PFSK-1 (cell line): ENCODE results near the gene BRINP2.

Experiments used
- FOXP2 ChIP-seq: optimal IDR thresholded peaks from 2 replicates; pipeline ENCODE3; 2011; ENCODE audit warnings: borderline replicate concordance, control low read depth, inconsistent platforms; ENCODE audit not compliant: insufficient read depth; ENCODE audit errors: extremely low read length, extremely low read depth
- POLR2AphosphoS5 ChIP-seq: IDR thresholded peaks from 2 replicates; pipeline ENCODE4 v1.6.1; 2012; ENCODE audit warnings: low read depth, mild to moderate bottlenecking, control low read depth, low read length, moderate library complexity
- SIN3A ChIP-seq: IDR thresholded peaks from 2 replicates; pipeline ENCODE4 v1.6.1; 2012; ENCODE audit warnings: mild to moderate bottlenecking, low read length, moderate library complexity, borderline replicate concordance; ENCODE audit not compliant: insufficient read depth
- TAF1 ChIP-seq: IDR thresholded peaks from 2 replicates; pipeline ENCODE4 v1.6.1; 2012; ENCODE audit warnings: low read length, control low read depth, borderline replicate concordance; ENCODE audit not compliant: insufficient read depth
- TF ChIP-seq, protein P1 (sequence below), 2 experiments: IDR thresholded peaks; 2 replicates each; pipeline versions ENCODE4 v1.6.1 to v1.8.0; 2011 to 2012; ENCODE audit warnings: low read depth in 2 of 2, low read length in 2 of 2, control low read depth in 1 of 2, inconsistent platforms in 1 of 2, mild to moderate bottlenecking in 1 of 2, moderate library complexity in 1 of 2; ENCODE audit not compliant: insufficient read depth in 1 of 2

Gene BRINP2

DNA sequence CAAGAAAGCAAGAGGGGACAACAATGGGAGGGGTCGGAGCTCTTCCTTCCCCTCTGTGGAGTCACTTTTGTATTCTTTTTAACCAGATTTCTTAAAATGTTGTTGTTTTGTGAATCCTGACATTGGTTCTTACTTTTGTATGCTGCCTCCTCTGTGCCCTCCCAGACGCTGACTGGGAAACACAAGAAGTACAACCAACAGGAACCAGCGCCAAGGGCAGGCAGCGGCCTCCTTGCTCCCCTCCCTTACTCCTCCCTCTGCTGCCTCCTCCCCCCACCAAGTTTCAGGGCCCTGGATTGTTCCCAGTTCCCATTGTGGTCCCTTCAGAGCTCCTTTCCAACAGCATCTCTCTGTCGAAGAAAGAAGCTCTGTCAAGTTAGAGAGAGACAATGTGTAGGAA, 111.1 kb downstream of the BRINP2 start:
- TF ChIP-seq SIN3A, result no peak
- TF ChIP-seq POLR2AphosphoS5, result no peak
- no peak for TF ChIP-seq FOXP2
- TF ChIP-seq, protein P1, sequence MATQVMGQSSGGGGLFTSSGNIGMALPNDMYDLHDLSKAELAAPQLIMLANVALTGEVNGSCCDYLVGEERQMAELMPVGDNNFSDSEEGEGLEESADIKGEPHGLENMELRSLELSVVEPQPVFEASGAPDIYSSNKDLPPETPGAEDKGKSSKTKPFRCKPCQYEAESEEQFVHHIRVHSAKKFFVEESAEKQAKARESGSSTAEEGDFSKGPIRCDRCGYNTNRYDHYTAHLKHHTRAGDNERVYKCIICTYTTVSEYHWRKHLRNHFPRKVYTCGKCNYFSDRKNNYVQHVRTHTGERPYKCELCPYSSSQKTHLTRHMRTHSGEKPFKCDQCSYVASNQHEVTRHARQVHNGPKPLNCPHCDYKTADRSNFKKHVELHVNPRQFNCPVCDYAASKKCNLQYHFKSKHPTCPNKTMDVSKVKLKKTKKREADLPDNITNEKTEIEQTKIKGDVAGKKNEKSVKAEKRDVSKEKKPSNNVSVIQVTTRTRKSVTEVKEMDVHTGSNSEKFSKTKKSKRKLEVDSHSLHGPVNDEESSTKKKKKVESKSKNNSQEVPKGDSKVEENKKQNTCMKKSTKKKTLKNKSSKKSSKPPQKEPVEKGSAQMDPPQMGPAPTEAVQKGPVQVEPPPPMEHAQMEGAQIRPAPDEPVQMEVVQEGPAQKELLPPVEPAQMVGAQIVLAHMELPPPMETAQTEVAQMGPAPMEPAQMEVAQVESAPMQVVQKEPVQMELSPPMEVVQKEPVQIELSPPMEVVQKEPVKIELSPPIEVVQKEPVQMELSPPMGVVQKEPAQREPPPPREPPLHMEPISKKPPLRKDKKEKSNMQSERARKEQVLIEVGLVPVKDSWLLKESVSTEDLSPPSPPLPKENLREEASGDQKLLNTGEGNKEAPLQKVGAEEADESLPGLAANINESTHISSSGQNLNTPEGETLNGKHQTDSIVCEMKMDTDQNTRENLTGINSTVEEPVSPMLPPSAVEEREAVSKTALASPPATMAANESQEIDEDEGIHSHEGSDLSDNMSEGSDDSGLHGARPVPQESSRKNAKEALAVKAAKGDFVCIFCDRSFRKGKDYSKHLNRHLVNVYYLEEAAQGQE (IDR thresholded peaks at IDR 0.05; ENCODE audit: insufficient read depth in 1 of 2, low read depth in 2 of 2, low read length in 2 of 2), result no peak
- no peak for TF ChIP-seq TAF1

DNA sequence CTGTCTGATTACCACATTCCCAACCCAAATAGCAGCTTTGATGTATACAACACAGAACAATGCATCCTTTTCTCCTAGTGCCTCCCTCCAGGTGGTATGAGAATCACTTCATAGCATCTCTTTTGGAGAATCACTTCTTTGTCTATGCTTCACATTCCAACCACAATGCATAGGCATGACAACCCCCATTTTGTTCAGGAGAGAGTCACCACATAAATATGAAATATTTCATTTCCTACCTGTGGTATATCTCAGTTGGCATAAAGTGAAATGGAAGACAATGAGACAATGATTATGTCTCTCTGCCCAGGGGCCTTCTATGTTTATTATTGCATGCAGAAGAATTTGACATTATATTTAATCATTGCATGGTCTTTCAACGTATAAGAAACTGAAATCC, 112.2 kb downstream of the BRINP2 start:
- TF ChIP-seq FOXP2 (no peak), TAF1 (no peak), POLR2AphosphoS5 (no peak), SIN3A (no peak)
- TF ChIP-seq, protein P1 (IDR thresholded peaks at IDR 0.05; ENCODE audit: insufficient read depth in 1 of 2, low read depth in 2 of 2, low read length in 2 of 2), result no peak

DNA sequence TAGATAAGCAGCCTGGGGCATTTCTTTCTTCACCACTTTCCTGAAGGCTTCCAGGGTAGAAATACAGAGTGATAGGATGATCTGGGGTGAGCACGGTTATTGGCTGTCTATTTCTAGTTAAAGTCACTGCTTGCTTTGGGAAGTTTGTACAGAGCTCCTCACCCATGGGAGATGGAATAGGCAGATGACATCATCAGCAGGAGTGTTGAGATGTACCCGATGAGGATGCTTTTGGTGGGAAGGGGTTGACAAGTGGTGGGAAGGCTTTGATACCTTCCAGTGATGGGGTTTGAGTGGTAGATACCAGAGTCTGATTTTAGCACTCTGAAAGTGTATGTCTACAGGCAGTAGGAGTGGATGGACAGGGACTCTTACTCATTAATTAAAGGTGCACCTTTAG, 112.6 kb downstream of the BRINP2 start:
- no peak for TF ChIP-seq SIN3A
- no peak for TF ChIP-seq FOXP2
- TF ChIP-seq, protein P1 (IDR thresholded peaks at IDR 0.05; ENCODE audit: insufficient read depth in 1 of 2, low read depth in 2 of 2, low read length in 2 of 2), result no peak
- no peak for TF ChIP-seq POLR2AphosphoS5
- no peak for TF ChIP-seq TAF1

DNA sequence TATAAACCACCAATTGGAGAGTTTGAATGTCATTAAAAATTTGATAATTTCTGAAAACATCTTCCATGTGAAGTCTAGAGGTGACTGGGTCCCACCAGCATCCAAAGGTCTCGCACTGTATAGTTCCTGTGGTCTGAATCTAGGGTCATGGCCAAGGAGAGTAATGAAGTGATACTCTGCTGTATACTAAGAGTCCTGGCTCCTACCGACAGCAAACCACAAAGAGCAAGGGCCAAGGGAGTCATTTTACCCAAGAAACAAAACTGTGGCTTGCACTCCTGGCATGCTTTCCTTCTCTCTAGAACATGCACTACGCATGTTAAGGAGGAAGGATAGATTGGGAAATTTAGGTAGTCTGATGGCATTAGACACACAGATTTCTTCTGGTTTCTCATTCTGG, 115.6 kb downstream of the BRINP2 start:
- TF ChIP-seq POLR2AphosphoS5 (no peak), TAF1 (no peak), FOXP2 (no peak), SIN3A (no peak)
- TF ChIP-seq, protein P1 (IDR thresholded peaks at IDR 0.05; ENCODE audit: insufficient read depth in 1 of 2, low read depth in 2 of 2, low read length in 2 of 2), result no peak

DNA sequence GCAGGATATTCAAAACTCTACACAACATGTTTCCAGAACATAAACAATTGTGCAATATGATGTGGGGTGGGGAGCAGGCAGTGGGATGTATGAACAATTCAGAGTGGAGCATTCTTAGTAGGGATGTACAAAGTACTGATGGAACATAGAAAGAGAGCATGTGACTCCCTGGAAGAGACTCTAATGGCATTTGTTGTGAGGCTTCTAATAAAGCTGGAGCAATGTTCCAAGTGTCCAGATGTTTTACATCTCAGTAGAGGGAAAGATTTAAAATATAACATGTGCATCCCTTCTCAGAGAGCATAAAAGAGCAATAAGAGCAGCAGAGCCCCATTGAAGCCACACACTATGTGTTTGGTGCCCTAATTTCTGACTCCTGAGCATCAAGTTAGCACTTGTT, 116.5 kb downstream of the BRINP2 start:
- TF ChIP-seq SIN3A (no peak), FOXP2 (no peak), TAF1 (no peak), POLR2AphosphoS5 (no peak)
- TF ChIP-seq, protein P1 (IDR thresholded peaks at IDR 0.05; ENCODE audit: insufficient read depth in 1 of 2, low read depth in 2 of 2, low read length in 2 of 2), result no peak
